Measurements from ENCODE around the gene MSI2.

The MSI2 gene

DNA sequence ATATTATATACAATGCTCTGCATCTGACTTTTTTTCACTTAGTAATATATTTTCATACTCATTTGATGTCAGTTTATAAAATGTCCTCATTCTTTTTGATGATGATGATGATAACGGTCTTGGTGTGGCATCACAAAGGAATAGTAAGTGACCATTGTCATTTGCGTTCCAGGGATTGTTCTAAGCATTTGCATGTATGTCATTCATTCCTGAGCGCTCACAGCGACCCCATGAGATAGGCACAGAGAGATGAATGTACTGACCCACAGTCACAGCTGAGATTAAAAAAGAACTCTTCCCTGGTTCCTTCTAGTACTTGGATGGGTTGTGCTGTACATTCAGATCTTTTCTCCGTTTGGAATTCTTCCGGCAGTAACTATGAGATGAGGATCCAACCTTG, 21.2 kb upstream of the MSI2 start:
- no peak overlapping the region for H3K27ac ChIP-seq
- TF ChIP-seq, protein P1, sequence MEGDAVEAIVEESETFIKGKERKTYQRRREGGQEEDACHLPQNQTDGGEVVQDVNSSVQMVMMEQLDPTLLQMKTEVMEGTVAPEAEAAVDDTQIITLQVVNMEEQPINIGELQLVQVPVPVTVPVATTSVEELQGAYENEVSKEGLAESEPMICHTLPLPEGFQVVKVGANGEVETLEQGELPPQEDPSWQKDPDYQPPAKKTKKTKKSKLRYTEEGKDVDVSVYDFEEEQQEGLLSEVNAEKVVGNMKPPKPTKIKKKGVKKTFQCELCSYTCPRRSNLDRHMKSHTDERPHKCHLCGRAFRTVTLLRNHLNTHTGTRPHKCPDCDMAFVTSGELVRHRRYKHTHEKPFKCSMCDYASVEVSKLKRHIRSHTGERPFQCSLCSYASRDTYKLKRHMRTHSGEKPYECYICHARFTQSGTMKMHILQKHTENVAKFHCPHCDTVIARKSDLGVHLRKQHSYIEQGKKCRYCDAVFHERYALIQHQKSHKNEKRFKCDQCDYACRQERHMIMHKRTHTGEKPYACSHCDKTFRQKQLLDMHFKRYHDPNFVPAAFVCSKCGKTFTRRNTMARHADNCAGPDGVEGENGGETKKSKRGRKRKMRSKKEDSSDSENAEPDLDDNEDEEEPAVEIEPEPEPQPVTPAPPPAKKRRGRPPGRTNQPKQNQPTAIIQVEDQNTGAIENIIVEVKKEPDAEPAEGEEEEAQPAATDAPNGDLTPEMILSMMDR (conservative IDR thresholded peaks at IDR 0.05): no peak

DNA sequence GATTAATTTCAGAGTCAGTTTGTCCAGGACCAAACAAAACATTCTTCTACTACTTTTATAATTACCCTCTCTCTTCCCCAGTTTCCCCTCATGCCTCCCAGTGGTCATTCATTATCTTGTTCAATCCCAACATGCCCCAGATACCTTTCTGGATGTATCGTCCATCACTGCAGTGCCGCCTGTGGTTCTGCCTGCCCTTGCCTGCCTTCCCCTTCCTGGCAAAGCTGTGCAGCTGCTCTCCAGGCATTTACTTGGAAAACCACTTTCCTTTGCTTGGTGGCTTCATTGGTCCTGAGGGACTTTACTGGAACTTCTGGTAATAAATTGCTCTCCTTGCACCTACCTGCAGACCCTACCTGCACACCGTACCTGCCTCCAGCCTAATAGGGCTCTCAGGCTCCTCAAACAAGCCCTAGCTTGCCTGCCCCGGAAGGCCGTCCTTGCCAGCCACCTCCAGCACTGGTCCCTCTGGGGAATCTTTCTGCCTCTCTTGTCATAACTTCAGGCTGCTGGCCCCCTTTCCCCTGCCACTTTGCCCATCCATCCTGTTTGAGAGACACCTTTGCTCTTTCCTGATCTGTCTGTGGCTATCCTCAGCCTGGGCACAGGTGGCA, 19.5 kb upstream of the MSI2 start:
- TF ChIP-seq, protein P1 (conservative IDR thresholded peaks at IDR 0.05): no peak
- no peak overlapping the region for H3K27ac ChIP-seq

DNA sequence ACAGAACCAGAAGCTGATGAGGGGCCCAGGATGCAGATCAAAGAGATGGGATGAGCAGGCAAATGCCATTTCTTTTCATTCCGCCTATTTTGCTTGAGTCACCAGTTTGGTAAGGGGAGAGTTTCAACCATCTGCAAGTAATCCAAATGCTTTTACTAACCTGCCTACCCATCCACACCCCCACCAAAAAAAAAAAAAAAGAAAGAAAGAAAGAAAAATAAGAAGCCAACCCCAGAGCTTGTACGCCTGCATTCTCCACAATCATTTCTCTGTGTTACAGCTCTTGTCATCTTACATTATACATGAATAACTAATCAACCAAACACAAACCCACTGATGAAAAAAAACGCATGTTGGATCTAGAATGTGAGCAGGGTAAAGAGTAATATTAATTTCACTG, 15.7 kb upstream of the MSI2 start:
- H3K27ac ChIP-seq: no peak overlapping the region
- TF ChIP-seq, protein P1 (conservative IDR thresholded peaks at IDR 0.05): no peak

DNA sequence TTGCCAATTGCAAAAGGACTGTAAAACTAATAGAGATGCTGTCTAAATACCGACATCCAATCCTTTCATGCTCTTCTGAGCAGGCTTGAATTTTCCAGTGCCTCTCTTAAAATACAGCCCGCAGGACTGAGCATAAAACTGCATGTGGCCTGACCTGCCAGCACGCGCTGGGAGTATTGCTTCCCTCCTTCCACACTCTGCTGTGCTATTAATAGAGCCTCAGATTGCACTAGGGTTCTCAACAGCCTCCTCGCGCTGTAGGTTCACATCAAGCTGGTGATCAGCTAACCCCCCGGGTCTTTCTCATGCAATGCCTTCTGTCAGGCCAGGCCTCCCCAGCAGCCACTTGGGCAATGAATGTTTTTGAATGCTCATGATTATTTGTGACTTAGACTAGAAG, 14.2 kb upstream of the MSI2 start:
- TF ChIP-seq, protein P1 (conservative IDR thresholded peaks at IDR 0.05): no peak

DNA sequence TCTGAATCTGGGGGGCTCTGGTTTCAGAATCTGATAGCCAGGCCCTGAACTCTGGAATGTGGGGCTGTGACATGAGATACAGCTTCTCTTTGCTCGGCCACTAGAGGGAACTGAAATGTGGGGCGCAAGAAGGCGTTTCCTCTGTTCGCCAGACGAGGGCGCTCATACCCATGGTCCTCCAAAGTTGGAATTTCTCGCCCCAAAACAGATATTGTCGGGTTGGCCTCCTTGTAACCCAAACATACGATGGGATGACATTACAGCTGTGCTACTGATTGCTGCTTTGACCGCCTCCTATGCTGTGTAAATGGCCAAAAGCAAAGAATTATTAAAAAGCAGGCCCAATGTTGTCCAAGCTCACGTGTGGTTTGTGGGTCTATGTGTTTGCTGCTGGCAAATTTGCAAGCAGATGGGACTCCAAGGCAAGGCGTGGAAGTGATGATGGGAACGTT, 13.1 kb upstream of the MSI2 start:
- TF ChIP-seq, protein P1 (conservative IDR thresholded peaks at IDR 0.05): peak; percentile 85
- H3K27ac ChIP-seq: peak overlapping the region; percentile 23; the same call in 1 of the 2 replicates

More for the DNA sequence above, 14.2 kb upstream of the MSI2 start:
- H3K27ac ChIP-seq: no peak overlapping the region

DNA sequence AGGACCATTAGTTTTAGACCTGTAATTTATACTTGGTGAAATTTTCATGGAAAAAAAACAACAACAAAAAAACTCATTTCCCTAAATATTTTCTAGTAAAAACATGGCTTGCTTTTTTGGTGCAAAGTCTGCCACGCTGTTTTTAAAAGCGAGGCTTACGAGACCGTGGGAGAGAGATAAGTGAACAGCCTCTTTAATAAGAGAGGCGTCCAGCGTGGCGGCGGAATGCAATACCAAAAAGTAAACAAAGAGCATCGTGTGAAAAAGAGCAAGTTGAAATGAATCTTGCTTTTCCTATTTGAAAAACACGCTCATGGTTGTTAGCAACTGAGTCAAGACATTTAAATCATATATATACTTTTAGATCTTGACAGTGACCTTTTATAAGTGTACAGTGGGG, 10.5 kb upstream of the MSI2 start:
- TF ChIP-seq, protein P1 (conservative IDR thresholded peaks at IDR 0.05): no peak
- no peak overlapping the region for H3K27ac ChIP-seq

DNA sequence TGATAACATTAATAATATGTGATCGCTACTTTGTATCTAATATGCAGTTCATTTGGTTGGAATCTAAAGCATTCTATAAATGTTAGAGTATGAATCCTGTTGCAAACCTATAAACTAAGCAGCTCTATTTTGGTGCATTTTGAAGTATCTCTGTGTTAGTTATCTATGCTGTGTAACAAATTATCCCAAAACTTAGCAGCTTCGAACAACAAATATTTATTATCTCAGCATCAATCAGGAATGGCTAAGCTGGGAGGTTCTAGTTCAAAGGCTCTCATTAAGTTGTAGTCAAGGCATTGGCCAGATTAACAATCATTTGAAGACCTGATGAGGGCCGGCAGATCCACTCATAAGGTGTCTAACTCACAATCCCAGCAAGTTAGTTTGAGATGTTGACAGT, 10.1 kb upstream of the MSI2 start:
- no peak overlapping the region for H3K27ac ChIP-seq
- TF ChIP-seq, protein P1 (conservative IDR thresholded peaks at IDR 0.05): no peak

Data from VCaP (cell line).